HG02973 (cell line): ENCODE measurements around the gene HPCAL1.

ENCODE experiments used
- ATAC-seq: cut with Tn5 transposase; IDR thresholded peaks from one replicate; pipeline ENCODE4 v1.9.1; 2021; ENCODE audit warnings: moderate library complexity; ENCODE audit not compliant: unreplicated experiment

The HPCAL1 gene

GRCh38 chr2:10347562-10347948 lies 44.9 kb downstream of the HPCAL1 start:
- ATAC-seq, result no peak

GRCh38 chr2:10348891-10349290 lies 46.2 kb downstream of the HPCAL1 start:
- ATAC-seq, result no peak

DNA sequence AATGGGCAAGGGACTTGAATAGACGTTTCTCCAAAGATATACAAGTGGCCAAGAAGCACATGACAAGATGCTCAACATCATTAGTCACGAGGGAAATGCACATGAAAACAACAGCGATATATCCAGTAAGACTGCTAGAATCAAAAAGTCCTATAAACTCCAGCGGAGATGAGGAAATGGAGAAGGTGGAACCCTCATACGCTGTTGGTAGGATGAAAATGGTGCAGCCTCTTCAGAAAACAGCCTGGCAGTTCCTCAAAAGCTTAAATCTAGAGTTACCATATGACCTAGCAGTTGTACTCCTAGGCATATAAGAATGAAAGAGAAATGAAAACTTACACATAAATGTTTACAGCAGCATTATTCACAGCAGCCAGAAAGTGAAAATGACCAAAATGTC lies 48.1 kb downstream of the HPCAL1 start:
- peak; percentile 54 for ATAC-seq

GRCh38 chr2:10352361-10352760 lies 49.7 kb downstream of the HPCAL1 start:
- no peak for ATAC-seq

GRCh38 chr2:10352972-10353371 lies 50.3 kb downstream of the HPCAL1 start:
- ATAC-seq, result no peak

DNA sequence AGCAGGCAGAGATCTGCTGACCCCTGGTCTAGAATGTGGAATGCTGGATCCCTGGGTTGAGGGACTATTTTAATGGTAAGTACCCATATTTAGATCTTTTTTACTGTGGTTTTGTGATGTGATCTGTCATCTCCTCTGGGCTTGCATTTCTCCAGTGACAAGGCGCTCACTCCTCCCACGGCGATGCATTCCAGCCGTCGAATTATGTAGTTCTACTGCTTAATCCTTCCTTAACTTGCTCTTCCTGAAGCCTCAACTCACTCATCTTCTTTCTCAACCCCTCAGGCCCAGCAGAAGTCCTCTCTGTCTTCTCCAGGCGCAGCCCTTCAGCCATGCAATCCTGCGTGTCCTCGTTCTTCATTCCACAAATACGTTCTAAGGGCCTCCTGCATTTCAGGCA lies 51.2 kb downstream of the HPCAL1 start:
- no peak for ATAC-seq

DNA sequence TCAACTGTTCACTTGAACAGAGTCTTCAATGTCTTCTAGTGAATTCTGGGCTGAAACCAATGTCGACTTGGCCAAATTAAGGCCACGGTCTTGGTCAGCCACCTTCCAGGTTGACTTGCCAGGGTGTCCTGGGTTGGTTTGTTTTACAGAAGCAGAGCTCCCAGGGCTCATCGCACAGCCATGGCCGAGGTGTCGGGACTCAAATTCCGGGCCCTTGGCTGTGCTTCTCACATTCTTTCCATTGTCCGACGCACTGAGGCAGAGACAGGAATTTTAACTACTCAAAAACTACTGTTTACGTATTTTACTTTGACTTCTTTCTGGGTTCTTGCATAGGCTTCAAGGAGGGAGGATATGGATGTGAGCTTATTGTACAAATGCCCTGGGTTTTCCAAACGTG lies 51.7 kb downstream of the HPCAL1 start:
- no peak for ATAC-seq

GRCh38 chr2:10355471-10356438 lies 53.1 kb downstream of the HPCAL1 start:
- ATAC-seq, result no peak

DNA sequence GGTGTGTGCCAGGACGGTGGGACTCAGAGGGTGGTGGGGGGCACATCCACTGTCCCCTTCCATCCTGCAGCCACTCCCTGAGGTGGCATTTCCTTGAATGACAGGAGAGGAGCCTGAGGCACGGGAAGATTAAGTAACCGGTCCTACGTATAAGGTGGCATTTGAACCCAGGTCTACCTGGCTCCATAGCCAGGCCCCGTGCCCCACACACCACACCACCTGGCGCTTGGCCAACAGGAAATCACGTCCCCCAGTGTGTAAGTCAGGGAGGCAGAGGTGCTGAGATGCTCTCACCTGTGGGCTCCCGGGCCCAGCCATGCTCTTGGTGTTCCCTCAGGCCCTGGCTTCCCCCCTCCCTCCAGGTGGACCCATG lies 53.7 kb downstream of the HPCAL1 start:
- no peak for ATAC-seq

GRCh38 chr2:10357193-10358169 lies 54.8 kb downstream of the HPCAL1 start:
- ATAC-seq, result no peak

DNA sequence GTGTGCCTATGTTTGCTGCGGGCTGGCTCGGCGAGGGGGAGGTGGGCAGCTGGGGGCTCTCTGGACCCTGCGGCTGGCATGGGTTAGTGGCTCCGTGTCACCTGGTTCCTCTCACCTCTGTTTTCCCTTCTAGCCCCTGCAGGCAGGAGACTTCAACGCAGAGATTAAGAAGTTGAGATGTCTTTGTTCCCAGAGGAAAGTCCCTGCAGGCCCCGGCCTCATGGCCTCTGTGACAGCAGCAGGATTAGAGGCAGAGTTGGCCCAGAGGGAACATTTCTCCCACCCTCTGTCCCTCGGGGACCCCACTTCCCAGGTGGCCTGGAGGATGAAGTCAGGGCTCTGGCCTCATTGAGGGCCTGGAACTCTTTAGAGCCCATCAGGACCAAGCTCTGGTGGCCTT lies 56.5 kb downstream of the HPCAL1 start:
- ATAC-seq, result no peak

GRCh38 chr2:10359731-10360329 lies 57.1 kb downstream of the HPCAL1 start:
- ATAC-seq, result no peak

DNA sequence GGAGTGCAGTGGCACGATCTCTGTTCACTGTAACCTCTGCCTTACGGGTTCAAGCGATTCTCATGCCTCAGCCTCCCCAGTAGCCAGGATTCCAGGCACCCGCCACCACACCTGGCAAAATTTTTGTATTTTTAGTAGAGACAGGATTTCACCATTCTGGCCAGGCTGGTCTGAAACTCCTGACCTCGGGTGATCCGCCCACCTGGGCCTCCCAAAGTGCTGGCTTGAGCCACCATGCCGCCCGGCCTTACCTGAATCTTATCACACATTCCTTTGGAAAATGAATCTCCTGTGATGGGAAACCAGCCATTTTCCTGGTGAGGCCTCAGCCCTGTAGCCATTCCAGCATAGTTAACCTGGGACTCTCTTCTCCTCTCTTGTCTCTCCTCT lies 57.8 kb downstream of the HPCAL1 start:
- no peak for ATAC-seq

GRCh38 chr2:10360850-10361588 lies 58.3 kb downstream of the HPCAL1 start:
- no peak for ATAC-seq

DNA sequence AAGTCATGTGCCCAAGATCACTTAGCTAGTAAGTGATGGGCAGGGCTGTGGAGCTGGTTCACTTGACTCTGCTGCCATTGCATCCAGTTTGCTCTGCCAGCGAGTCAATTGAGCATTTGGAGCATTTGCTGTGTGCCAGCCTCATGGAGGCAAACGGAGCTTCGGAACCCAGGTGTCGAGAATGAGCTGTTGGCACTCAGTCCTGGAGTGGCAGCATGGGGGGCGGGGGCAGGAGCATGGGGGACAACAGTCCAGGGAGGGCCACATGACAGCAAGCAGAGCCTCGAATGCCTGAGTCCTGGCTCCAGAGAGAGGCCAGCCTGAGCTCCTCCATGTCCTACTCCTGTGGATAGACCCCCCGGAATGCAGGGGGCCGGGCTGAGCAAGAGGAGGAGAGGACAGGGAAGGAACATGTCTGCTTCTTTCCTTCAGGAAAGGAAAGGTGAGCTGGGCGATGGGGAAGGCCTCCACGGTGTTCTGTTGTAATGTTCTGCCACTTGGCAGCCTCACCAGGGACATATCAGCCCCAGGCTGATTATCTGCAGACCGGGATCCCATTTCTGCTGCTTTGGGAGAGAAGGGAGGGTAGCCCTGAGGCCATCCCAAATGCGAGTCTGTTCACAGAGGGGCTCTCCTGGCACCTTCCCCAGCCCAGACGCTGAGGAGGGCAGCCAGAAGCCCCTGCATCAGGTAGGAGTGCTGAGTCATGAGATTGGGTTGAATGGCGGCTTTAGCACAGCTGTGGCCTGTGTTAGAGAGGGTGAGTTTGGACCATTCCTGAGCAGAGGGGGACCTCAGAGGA lies 59.6 kb downstream of the HPCAL1 start:
- ATAC-seq, result no peak

GRCh38 chr2:10362898-10363454 lies 60.3 kb downstream of the HPCAL1 start:
- no peak for ATAC-seq

GRCh38 chr2:10363861-10364610 lies 61.3 kb downstream of the HPCAL1 start:
- ATAC-seq, result no peak

DNA sequence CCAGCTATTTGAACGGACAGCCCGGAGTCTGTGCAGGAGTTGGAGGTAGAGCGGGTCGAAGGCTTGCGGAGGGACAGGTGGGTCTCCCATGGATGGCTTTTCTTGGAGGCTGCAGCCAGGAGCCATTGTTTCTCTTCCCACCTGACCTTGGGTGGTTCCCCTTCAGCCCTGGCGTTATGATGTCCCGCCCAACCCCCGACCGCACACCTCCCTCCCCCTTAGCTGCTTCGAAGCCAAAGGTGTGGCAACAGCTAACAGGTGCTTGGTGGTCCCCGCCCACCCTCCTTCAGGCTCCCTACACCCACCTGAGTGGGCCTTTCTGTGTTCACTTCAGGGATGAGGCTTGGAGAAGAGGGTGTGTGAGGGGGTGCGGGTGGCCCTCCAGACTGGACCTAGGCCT lies 62.7 kb downstream of the HPCAL1 start:
- no peak for ATAC-seq
